ENCODE data around the gene MLX.

DNA sequence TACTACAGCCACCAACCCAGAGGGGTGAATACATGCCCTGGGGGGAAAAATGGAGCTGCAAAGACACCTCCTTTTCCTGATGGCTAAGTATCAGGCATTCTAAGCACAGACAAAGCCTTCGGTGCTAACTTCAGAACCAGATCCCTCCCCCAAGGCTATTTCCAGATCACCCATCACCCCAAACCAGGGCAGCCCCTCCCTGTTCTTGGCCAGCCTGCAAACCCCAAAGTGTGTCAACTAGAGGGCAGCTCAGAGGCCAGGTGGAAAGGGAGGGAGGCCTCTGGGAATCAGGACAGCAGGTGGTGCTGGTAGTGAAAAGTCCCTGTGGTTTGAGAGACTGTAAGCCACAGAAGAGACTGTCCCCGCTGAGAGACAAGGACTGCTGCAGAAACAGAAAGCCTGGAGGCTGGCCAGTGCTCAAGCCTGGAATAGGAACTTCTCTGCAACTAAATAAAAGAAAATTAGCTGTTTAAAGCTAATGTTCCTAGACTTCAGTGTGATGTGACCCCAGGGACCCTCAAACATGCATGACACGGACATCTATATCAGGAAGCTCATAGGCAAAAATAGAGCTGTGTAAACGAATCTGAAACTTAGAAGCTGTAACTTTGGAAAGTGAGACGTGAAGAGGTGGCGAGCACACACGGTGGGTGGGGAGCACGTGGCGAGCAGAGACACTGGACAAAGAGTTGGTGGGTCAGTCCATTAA, 51.7 kb downstream of the MLX start:
- TF ChIP-seq, protein P1, sequence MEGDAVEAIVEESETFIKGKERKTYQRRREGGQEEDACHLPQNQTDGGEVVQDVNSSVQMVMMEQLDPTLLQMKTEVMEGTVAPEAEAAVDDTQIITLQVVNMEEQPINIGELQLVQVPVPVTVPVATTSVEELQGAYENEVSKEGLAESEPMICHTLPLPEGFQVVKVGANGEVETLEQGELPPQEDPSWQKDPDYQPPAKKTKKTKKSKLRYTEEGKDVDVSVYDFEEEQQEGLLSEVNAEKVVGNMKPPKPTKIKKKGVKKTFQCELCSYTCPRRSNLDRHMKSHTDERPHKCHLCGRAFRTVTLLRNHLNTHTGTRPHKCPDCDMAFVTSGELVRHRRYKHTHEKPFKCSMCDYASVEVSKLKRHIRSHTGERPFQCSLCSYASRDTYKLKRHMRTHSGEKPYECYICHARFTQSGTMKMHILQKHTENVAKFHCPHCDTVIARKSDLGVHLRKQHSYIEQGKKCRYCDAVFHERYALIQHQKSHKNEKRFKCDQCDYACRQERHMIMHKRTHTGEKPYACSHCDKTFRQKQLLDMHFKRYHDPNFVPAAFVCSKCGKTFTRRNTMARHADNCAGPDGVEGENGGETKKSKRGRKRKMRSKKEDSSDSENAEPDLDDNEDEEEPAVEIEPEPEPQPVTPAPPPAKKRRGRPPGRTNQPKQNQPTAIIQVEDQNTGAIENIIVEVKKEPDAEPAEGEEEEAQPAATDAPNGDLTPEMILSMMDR (IDR thresholded peaks at IDR 0.05) = peak in 1 of 3 experiments; percentile 10
- no peak for TF ChIP-seq POLR2A (IDR thresholded peaks at IDR 0.05)
